ENCODE data around the gene FAM3D.

Gene FAM3D

GRCh38 chr3:58629629-58630028 is 36.9 kb downstream of the FAM3D start:
- in situ Hi-C loops (cut with MboI; ENCODE audit: low sequenced_read_pairs) = no loop called here

GRCh38 chr3:58628823-58629562 is 37.6 kb downstream of the FAM3D start:
- in situ Hi-C loops (cut with MboI; ENCODE audit: low sequenced_read_pairs) = no loop called here

DNA sequence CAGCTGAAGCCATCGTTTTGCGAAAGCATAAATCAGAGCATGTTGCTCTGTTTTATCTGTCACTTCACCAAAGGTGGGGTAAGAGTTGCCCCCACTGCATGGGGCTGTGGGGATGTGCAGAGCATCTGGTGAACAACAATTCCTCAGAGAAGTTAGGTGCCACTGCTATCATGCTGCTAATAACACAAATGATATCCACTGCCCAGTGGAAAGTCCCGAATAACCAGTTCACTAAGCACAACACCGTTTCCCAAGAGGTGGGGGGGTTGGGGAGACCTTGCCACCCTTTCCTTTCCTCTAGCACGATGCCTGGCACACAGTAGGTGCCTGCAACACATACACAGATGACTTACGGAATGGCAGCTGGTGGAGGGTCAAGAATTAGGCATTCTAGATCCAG is 38.6 kb downstream of the FAM3D start:
- in situ Hi-C loops (cut with MboI; ENCODE audit: low sequenced_read_pairs) = no loop called here

- in situ Hi-C loops (cut with MboI; ENCODE audit: low sequenced_read_pairs) = no loop called here
These were observed 39.0 kb downstream of the FAM3D start for GRCh38 chr3:58627570-58627885.

DNA sequence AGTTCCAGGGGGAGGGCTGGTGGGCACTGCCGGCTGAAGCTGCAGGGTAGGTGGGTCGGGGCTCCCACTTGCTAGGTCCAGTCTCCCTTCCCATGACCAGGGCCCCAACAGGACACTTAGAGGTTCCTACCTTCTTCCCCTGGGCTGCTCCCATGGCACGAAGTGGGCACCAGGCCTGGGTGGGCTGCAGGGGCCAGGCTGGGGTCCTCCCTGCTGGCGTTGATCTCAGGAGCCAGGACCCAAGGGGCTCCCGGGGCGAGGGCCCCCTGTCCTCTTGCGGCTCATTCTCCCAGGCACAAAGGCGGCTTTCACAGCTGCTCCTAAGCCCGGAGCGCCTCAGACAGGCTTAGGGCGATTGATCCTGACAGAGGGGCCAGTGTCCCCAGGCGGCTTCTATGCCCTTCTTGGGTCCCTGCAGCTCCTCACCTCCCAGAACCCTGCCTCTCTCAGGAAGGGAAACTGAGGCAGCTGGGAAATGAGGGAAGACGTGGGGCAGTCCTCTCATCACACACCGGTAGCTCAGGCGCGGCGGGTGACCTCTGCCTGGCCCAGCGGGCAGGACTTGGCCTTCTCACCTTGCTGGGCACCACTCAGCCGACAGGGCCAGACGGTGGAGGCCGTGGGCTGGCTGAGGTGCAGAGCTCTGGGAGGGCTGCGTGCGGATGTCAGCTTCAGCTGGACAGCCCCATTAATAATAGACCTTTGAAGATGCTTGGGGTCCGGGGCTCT is 39.6 kb downstream of the FAM3D start:
- in situ Hi-C loops (cut with MboI; ENCODE audit: low sequenced_read_pairs) = no loop called here

DNA sequence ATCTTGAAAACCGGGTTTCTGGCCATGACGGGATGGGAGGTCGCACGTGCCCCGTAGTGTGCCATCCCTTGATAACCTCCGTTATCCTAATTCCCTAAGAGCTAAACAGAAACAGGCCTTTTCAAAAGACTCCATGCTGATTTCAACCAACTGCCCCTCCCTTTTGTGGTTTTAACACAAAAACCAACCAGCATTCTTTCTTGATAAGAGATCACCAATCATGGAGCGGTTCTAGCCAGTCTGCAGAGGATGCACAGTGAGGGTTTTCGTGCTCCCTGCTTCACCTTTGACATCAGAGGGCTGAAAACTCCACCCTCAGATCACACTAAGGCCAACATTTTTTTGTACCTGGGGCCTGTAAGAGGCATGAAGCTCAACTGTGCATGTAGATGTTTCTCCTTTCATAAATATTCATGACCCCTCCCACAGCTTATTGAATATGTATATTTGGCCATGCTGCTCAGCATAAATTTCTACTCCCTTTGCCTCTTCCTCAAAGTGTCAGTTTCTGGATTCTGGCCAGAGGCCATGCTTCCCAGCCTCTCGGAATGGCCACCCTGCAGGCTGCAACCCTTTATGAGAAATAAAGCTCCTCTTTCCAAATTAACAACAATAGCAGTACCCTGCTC is 41.3 kb downstream of the FAM3D start:
- in situ Hi-C loops (cut with MboI; ENCODE audit: low sequenced_read_pairs) = no loop called here

DNA sequence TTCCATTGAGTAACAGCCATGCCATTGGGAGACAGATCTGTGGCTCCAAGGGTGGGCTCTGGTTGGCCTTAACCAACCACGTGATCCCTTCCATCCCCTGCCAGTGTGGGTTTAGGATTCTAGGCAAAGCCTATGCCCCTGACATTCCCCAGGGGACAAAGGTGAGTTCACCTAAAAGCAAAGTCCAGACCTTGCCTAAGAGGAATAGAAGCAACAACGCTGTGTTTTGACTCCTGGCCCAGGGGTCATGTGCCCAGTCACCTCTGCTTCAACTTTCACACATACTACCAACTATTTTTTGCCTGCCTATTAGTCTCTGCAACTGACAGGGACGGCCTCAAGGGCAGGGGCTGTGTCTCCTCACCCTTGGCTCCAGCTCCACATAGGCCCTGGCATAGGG is 42.0 kb downstream of the FAM3D start:
- in situ Hi-C loops (cut with MboI; ENCODE audit: low sequenced_read_pairs) = no loop called here

DNA sequence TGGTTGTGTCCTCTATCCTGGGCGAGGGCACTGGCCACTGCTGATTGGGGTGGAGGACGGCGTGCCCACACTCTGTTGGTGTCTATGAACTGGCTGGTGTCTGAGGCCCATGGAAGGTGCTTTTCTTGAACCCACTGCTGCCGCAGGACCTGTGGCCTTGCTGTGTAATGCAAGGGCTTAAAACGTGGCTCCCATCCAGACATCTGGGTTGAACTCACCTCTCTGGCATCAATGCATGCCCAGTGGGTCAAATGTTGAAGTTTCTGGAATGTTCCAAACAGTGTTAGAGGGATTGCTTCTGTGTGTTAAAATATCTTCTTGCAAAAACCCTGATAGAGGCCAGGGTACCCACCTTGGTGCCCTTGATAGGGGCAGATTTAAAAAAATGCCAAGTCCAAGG is 42.6 kb downstream of the FAM3D start:
- in situ Hi-C loops (cut with MboI; ENCODE audit: low sequenced_read_pairs) = no loop called here

GRCh38 chr3:58623478-58623877 is 43.1 kb downstream of the FAM3D start:
- in situ Hi-C loops (cut with MboI; ENCODE audit: low sequenced_read_pairs) = no loop called here

DNA sequence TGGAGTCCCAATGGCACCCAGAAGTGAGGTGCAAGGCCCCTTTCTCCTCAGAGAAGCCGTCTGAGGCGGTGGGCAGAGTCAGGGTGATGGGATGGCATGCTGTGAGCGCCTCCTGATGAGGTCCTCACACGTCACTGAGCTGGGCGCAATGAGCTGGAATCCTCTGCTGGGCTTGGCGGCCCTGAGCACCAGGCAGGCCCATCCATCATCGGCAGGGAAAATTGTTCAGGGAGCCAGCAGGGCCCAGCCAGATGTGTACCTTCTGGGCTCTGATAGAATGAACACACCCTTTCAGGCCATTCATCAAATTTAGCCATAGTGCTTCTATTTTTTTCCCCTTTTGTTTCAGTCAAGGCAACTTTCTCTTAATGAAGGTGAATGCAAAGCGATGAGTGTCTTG is 43.7 kb downstream of the FAM3D start:
- in situ Hi-C loops (cut with MboI; ENCODE audit: low sequenced_read_pairs) = no loop called here

DNA sequence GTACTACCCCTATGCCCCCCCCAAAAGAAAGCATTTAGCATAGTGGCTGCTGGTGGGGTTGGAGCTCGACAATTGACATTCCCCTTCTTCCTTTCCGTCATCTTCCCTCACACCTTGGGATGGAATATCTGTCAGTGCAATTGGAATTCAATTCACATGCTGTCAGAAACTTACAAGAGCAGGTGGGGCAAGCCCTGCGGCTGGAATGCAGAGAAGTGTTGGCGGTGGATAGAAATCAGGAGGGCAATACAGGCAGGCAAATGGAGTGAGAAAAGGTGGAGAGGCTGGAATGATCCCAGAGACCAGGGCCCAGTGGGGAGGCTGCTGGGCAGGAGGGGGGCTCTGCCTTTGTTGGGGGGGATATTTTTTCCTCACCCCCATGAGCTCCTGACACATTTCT is 44.1 kb downstream of the FAM3D start:
- in situ Hi-C loops (cut with MboI; ENCODE audit: low sequenced_read_pairs) = no loop called here

DNA sequence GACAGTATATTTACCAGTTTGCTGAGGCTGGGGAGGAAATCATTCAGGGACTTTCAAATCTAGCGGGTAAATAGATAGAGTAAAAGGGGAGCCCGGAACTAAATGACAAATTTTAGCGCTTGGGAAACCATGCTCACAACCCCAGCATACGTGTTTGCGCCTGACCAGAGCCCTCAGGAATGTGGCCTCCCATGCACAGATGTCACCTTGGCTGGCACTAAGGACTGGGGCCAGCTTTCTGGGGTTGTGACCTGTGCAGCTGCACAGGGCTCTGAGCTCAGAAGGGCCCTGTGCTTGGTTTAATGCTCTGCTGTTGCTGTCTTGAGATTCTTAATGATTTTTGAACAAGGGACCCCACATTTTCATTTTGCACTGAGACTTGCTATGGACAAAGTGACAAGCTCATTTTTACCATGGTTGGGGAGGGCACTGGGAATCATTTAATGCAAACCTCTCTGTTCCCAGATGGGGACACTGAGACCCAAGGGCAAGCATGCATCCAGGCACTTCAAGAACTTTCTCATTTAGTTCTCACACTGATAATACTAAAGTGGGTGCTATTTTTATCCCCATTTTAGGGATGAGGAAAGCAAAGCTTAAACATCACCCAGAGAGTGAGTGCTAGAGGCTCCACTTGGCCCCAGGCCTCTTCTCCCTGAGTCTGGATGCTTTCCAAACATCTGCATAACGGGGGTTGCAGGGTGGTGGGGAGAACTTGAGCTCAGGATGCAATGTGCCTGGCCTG is 45.3 kb downstream of the FAM3D start:
- in situ Hi-C loops (cut with MboI; ENCODE audit: low sequenced_read_pairs) = no loop called here

GRCh38 chr3:58620421-58620820 is 46.2 kb downstream of the FAM3D start:
- in situ Hi-C loops (cut with MboI; ENCODE audit: low sequenced_read_pairs) = no loop called here

GRCh38 chr3:58617338-58617761 is 49.2 kb downstream of the FAM3D start:
- in situ Hi-C loops (cut with MboI; ENCODE audit: low sequenced_read_pairs) = no loop called here

DNA sequence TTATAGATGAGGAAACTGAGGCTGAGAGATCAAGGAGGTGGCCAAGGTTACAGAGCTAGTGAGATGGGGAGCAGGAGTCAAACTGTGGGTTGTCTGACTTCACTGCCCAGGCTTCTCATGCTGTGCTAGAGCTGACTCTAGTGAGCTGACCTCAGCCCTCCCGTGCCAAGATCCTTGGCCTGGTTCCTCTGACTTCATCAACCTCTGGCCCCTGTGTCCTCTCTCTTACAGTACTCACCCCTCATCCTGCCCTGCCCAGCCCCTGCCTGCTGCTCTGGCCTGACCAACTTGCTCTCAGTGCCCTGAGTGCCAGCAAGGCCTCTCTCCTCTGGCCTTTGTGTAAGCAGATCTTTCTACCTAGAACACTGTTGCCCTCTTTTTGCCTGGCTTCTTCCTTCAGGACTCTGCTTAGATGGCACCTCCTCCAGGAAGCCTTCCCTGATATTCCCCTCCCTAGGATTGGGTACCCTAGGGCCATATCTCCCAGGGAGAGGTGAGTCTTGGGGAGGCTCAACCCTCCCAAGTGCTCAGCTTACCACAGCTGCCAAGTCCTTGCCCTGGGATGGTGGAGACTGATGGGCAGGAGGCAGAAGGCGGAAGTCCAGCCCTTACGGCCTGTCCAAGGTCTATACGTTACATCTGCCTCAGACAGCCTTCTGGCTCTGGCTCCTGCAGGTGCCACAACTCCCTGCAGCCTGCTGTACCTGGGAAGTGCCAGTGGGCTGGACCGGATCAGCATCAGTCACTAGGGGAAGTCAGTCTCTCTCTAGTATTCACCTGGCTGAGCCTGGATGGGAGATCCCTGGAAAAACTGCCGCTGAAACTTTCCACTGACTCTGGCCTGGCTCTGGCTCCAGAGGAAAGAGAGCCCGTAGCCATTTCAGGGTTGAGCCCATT is 53.1 kb downstream of the FAM3D start:
- in situ Hi-C loops (cut with MboI; ENCODE audit: low sequenced_read_pairs) = no loop called here

GRCh38 chr3:58612830-58613229 is 53.7 kb downstream of the FAM3D start:
- in situ Hi-C loops (cut with MboI; ENCODE audit: low sequenced_read_pairs) = no loop called here

GRCh38 chr3:58609990-58610389 is 56.6 kb downstream of the FAM3D start:
- in situ Hi-C loops (cut with MboI; ENCODE audit: low sequenced_read_pairs) = no loop called here

DNA sequence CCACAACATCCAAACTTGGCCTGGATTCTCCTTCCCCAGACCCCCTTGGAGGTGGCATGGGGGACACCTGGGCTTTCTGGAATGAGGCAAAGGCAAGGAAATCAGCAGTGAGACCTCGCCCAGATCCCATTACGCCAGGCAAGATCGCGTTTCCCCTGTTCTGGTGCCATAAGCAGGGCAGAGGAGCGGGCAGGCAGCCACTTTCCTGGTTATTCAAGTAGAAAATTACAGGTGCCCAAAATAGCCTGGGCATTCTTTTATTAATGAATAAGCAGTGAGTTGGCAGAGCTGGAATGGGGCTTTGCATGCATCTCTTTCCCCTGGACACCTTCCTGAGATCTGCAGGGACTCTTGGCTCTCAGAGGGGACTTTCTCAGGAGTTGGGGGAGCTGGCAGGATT is 57.9 kb downstream of the FAM3D start:
- in situ Hi-C loops (cut with MboI; ENCODE audit: low sequenced_read_pairs) = no loop called here

DNA sequence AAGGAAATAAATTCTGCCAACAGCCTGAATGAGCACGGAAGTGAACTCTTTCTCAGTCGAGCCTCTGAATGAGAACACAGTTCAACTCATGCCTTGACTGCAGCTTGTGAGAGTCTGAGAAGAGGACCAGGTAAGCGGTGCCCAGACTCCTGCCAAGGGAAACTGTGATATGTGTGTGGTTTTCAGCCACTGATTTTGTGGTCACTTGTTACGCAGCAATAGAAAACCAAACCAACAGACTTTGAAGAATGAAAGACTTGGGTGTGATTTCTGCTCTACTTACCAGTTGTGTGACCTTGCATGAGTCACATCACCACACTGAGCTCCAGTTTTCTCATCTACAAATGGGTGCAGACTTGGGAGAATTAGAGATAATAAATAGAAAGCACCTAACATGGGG is 58.8 kb downstream of the FAM3D start:
- in situ Hi-C loops (cut with MboI; ENCODE audit: low sequenced_read_pairs) = no loop called here

DNA sequence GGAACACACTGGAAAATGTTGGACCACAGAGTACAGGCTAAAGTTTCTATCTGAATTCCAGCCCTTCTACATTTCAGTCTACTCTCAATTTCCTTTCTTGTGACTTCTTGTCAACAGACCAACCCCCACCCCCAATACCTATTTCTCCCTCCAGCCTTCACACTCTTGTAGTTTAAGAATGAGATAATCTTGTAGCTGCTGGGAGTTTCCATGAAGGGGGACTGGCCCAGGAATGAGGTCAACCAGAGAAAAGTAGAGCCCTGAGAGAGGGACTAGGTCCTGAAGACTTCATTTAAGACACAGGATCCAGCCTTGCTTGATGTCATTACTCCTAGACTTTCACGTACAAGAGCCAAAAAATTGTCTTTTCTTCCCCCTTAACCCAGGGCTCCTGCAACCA is 59.9 kb downstream of the FAM3D start:
- in situ Hi-C loops (cut with MboI; ENCODE audit: low sequenced_read_pairs) = no loop called here

DNA sequence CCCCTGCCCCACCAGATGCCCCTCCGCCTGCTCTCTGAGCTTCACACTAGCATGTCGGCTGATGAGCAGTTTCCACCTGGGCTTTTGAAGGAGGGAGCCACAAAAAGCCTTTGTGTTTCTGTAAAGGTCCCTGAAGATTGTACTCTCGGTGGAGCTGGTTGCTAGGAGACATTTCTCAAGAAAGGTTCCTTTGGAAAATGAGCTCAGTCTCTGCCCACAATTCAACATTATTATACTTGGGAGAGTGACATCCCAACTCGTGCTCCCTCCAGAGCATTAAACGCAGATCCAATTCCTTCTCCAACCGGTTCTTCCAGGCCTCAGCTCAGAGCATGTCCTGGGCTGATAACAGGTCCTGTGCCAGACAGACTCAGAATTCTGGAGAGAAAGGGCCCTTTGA is 62.5 kb downstream of the FAM3D start:
- in situ Hi-C loops (cut with MboI; ENCODE audit: low sequenced_read_pairs) = no loop called here
